Jurkat, Clone E6-1 (cell line): ENCODE measurements around the gene PPP2R5C.

ENCODE experiments used
- DNase-seq: peaks from one replicate; pipeline ENCODE4 v3.0.0-alpha.2; 2011; ENCODE audit warnings: low read depth, low spot score
- H3K4me3 ChIP-seq: 2 replicates; pipeline ENCODE4 v1.5.1; 2011; ENCODE audit warnings: mild to moderate bottlenecking, low read length, control low read depth, moderate library complexity

The PPP2R5C gene

DNA sequence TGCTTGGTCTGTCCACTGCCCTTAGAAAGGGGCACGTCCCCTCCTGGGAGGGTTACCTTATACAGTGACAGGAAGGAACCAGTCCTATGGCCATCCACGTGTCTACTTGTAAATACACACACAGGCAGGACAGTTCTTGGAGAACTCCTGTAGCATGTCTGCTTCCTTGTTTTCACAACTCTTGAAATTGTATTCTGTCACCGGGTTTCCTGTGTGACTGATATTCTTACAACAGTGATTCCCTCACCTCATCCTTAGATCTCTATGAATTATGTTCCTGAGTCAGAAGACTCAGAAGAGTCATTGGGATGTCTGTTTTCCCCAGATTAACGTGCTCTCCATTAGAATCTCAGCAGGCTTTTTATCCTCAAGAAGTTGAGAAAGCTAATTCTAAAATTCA, 158.8 kb downstream of the PPP2R5C start:
- no peak overlapping the region for H3K4me3 ChIP-seq
- DNase-seq, result no peak

DNA sequence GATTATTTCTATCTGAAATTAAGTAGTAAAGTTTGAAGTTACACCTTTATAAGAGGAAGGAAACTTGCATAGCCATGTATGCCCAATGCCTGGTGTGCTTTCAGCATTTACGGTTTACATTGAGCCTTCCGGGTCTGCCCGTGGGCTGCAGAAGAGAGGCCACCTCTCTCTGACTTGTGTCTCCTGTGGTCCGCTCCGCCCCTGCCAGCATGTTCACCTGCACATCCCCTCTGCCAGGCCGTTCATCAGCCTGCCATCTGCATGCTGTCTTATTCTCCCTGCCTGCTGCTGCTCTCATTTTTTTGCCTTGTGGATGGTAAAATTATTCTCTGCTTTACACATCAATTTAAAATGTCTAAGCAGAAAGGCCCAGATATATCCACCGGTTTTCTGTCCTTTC, 161.4 kb downstream of the PPP2R5C start:
- no peak overlapping the region for H3K4me3 ChIP-seq
- DNase-seq, result no peak

DNA sequence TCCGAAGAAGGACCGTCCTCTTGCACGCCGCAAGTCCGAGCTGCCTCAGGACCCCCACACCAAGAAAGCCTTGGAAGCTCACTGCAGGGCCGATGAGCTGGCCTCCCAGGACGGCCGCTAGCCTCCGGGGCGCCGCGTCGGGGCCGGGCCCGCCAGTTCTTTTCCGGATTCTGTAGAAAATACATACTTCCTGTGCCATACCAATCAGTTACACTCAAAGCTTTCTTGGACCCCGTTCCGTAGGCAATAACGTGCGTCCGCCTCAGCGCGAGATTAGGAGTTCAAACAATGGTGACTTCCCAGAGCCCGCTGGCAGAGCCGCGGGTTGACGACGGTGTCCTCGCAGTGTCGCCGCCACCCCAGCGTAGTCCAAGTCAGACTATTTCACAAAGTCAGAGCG, 163.6 kb downstream of the PPP2R5C start:
- no peak overlapping the region for H3K4me3 ChIP-seq
- no peak for DNase-seq

DNA sequence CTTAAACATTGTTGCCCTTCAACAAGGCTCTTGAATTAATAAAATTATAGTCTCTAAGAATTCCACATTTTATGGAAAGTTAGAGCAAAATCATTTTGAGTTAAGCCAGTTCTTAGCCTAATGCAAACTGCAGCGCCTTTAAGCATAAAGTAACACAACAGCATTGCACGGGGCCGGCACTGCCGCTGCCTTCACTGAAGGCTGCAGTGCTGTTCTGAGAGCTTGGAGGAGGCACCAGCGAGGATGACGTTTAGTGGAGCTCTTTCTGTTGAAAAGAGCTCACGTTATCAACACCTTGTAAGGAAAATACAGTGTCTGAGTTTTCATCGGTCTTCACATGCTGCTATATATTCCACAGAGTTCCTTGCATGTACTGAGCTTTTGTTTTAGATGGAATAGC, 164.6 kb downstream of the PPP2R5C start:
- DNase-seq, result no peak
- H3K4me3 ChIP-seq, result no peak overlapping the region

DNA sequence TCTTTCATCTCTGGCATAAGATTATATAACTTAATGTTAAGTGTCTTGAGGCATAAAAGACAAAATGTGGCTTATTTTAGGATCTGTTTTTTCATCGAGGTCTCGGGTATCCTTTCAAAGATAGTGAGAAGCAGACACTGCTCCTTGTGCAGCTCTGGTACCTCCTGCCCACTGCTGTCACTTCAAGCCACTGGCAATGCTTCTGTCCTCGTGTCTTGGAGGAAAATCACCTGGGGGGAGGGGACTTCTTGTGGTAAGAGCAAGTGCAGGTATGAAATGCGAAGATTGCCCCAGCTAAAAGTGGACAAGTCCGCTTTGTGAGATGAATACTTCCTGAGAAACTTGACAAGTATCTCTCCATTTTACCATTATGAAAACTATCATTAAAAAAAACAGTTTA, 165.1 kb downstream of the PPP2R5C start:
- DNase-seq, result no peak
- no peak overlapping the region for H3K4me3 ChIP-seq

DNA sequence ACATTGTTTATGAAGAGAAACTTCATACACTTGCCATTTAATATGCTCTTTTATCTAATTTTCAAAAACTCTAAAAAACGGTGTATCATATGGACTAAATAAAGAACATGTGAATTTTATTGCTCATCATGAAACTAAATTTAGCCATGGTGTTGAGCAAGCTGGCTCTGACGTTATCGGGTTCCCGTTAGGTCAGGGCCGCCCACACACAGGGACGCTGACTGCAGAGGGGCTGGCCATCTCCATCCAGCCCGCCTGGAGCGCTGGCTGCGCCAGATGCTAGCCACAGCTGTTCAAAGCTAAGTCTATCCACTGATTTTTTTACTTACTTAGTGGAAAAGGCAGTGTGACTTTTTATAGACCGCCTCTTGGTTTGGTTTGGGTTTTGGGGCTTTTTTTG, 166.3 kb downstream of the PPP2R5C start:
- H3K4me3 ChIP-seq, result no peak overlapping the region
- no peak for DNase-seq

DNA sequence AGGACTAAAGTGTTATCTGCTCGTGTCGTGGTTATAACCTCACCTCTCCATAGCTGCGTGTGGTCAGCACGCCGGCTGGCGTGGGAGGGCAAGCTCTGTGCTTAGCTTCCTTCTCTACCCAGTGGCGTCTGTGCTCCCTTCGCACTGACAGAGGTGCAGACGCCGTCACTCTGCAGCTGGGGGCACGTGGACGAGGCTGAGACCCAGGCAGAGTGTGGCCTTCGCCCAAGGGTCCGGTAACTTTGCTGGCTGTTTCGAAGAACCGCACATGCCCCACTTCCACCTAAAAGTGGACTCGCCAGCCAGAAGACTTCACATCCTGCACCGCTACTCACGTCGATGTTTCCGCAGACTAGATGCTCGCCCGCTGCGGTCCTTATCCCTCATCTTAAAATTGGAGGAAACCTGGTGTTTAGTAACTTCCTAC, 166.9 kb downstream of the PPP2R5C start:
- no peak for DNase-seq
- H3K4me3 ChIP-seq, result no peak overlapping the region

DNA sequence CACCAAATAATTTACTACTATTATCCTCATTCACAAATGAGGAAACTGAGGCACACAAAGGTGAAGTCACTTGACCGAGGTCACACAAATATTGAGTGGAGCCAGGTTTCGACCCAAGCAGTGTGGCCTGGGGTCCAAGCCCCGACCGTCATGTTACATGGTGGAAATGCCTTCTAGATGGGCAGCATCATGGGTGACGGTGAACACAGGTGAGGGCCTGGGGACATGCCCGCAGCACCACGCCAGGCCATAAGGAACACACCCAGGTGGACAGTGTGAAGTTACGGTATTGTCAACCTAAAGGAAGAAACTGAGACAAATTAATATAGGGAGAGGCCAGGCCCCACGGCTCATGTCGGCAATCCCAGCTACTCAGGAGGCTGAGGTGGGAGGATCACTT, 167.6 kb downstream of the PPP2R5C start:
- H3K4me3 ChIP-seq, result no peak overlapping the region
- DNase-seq, result no peak

DNA sequence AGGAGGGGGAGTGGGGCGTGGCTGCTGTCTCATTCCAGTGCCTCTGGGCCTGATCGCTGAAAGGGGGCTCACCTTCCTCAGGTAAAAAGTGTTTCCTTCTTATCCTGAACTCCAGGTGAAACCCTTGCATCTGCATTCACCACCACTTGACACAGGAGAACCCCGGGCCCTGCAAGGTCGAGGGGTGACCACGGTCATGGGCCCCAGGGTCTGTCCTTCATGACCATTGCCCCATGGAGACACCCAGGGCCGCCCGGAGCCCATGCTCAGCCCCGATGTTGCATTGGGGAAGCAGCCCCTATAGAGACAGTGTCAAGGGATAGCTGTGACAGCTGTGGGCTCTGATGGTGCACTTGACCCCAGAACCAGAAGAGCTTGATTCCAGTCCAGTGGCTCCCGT, 168.4 kb downstream of the PPP2R5C start:
- DNase-seq, result no peak
- H3K4me3 ChIP-seq, result no peak overlapping the region

DNA sequence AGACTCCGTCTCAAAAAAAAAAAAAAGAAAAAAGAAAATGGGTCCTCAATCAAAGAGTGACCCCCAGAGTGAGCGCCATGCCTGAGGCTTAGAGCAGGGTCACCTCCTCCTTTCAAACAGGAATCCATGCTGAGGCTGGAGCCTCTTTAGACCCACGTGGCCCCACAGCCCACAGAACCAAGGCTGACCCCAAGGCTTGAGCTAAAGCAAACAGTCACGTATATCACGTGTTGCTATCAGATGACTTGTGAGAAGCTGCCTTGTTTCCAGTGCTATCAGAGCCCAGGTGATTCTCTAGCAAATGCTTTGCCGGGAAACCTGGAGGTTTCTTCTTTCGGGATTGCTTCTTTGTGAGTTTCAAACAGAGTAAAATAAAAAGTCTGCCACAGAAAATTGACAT, 171.2 kb downstream of the PPP2R5C start:
- H3K4me3 ChIP-seq, result no peak overlapping the region
- no peak for DNase-seq

DNA sequence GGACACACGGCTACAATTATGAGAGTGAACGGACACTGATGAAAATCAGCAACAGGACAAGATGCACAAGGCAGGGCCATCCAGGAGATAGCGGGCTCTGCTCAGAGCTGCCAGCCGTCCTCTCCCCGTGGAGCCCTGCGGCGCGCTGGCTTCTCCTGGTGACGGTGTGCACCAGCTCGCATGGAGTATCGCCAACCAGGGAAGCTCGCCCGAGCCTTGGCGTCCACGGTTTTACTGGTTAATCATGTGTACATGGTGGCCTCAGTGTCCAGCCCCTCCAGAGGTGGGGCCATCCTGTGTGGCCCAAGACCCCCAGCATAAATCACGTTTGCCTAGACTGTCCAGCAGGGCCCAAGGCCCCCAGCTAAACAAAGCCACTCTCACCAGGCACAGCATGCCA, 171.7 kb downstream of the PPP2R5C start:
- no peak for DNase-seq
- no peak overlapping the region for H3K4me3 ChIP-seq

DNA sequence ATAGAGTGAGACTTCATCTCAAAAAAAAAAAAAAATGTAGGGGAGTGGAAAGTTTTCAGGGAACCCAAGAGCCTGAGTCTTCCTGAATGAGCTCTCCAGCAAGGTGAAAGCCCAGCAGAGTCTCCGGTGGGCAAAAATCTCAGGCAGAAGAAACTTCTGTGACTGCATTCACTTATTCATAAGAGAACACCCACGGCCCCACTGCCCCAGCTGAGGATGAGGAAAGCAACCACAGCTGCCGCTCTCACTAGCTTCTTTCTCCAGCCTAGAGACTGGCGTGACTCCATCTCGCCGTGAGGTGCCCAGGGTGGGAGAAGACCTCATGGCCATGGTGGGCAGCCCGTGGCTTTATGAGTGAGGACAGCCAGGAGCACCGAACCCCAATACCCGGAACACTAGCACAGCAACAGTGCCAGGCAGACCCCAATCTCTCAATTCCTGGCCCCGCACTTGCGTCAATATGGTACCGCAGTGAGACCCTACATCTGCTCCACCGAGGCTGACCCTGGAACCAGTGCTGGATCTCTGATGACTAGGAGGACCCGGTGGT, 173.2 kb downstream of the PPP2R5C start:
- no peak overlapping the region for H3K4me3 ChIP-seq
- no peak for DNase-seq

DNA sequence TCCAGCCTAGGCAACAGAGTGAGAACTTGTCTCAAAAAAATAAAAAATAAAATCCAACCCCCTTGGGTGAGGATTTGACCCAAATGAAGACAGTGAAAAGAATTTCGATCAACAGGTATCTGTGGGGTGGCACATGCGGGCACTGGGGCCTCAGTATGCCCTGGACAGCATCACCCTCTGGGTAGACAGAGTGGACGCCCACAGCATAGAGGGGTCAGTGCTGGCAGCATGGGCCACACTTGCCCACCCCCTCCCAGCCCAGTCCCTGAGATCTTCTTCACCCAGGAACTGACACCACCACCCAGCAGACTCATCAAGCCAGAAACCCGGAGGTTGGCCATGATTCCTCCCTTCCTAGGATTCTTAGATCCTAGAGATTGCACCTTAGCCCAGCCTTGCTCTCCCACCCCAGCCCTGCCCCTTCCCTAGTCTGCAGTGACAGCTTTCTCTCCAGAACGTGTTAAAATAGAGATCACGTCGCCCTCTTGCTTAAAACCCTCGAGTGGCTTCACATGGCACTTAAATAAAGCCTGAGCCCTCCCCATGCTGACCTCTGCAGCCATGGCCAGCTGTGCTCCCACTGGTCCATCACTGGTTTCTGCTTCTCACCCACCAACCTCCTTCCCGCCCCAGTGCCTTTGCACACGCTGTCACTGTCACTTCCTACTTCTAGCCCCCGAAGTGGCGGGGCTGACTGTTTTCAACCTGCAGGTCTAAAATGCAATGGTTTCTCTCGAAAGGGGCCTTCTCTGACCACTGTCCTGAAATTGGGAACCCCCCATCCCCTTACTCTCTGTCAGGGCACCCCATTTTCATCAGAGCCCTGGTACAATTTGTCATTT, 176.6 kb downstream of the PPP2R5C start:
- DNase-seq, result no peak
- H3K4me3 ChIP-seq, result no peak overlapping the region

DNA sequence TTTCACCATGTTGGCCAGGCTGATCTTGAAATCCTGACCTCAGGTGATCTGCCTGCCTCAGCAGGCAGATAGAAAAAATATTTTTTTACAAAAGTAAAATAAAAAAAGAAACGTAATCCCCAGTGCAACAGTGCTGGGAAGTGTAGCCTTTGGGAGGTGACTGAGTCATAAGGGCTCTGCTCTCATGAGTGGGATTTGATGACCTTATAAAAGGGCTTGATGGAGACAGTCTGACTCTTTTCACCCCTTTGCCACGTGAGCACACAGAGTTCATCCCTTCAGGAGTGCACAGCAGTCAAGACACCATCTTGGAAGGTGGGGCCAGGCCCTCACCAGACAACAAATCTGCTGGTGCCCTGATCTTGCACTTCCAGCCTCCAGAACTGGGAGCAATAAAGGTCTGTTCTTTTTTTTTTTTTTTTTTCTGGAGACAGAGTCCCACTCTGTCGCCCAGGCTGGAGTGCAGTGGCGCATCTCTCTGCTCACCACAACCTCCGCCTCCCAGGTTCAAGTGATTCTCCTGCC, 178.2 kb downstream of the PPP2R5C start:
- H3K4me3 ChIP-seq, result no peak overlapping the region
- DNase-seq, result no peak

DNA sequence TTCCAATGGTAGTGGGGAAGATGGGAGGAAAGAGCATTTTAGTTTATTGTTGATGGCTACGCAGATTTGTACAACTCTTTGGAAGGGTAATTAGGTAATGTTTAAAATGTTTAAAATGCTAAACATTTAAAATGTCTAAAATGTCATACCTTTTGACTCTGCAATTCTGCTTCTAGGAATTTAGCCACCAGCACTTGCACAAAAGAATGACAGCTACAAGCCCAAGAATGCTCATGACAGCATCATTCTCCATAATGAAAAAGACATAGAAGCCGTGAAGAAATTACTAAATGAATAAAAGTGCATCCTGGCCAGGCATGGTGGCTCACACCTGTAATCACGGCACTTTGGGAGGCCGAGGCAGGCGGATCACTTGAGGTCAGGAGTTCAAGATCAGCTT, 182.9 kb downstream of the PPP2R5C start:
- DNase-seq, result no peak
- H3K4me3 ChIP-seq, result no peak overlapping the region

DNA sequence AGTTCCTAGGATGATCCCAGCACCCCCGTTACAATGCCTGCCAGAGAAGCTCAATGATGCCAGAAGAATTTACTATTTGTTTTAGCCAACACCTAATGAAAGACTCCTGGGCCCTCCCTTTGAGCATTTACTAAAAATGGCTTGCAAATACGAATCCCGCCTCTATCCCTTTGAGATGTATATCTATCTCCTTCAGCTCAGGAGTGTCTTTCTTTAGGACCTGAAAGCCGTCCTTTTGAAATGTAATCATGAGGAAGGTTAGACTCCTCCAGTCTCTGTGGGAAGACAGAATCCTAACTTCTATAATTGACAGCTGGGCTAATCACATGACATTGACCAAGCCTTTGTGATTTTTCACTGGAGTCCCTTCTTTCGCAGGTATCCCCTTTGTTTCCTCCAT, 183.7 kb downstream of the PPP2R5C start:
- H3K4me3 ChIP-seq, result no peak overlapping the region
- DNase-seq, result no peak

DNA sequence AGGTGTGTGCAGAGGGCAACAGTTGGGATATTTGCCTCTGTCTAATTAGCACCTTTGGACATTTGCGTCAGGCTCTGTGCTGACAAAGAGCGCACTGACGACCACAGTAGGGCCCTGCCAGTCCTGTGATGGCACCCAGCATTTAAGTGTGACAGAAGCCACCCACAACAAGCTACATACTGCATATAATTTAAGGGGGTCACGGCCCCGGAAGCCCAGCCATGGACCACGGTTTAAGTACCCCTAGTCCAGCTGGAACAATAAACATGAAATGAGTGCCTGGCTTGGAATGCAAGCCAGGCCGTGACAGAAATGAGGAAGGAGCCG, 186.0 kb downstream of the PPP2R5C start:
- DNase-seq, result no peak
- H3K4me3 ChIP-seq, result peak overlapping the region; percentile 96

DNA sequence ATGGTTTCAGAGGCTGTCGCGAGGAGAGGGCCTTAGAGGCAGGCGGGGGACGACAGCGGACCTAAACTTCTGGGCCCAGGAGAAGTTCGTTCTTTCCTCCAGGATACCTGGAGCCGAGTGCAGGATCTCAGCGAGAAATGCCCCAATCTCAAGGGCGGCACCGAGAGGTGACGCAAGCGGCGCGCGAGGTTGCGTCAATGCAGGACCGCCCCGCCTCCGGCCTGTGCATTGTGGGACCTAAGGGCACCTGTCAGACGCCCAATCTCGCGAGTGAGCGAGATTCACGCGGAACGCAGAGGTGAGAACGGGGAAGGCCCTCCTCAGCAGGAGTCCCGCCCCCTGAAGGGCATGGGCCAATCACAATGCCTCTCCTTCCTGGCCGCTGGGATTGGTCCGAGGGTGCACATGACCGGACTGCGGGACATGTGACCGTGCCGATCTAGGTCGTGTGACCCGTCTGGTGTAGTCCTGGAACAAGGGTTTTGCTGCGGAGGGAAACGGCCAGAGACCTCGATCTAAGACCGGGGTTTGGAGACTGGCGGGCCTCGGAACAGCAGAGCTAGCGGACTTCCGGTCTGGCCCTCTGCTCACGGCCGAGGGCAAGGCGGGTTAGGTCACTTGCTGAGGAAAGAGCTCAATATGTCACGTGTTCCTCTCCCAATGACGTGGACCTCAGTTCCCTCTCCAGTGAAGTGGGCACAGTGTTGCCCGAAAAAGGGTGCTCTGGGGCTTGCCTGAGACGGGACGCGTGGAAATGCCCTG, 186.6 kb downstream of the PPP2R5C start:
- DNase-seq, result peak; percentile 100
- peak overlapping the region; percentile 96 for H3K4me3 ChIP-seq

DNA sequence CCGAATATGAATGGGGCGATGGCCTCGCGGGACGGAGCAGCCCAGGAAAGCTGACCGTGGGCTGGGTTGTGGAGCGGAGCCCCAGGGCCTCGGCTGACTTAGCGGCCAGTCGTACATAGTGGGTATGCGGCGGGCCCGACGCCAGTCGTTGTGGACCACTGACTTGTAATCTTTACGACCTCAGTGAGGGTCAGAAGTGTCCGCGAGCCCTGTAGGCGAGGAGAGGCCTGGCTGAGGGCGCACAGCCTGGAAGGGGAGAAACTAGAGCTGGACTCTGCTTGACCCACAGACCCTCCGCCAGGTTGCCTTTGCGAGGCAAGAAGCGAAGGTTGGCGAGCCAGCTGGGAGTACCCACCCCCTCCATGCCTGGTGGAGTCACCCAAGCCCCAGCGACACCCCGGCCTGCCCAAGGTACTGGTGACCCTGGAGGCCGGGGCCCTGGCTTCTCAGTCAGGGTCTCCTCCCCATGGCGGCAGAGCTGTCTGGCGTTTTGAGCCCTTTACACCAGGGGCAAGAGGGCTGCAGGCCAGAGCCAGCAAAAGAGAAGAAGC, 187.2 kb downstream of the PPP2R5C start:
- DNase-seq, result no peak
- peak overlapping the region; percentile 96 for H3K4me3 ChIP-seq

DNA sequence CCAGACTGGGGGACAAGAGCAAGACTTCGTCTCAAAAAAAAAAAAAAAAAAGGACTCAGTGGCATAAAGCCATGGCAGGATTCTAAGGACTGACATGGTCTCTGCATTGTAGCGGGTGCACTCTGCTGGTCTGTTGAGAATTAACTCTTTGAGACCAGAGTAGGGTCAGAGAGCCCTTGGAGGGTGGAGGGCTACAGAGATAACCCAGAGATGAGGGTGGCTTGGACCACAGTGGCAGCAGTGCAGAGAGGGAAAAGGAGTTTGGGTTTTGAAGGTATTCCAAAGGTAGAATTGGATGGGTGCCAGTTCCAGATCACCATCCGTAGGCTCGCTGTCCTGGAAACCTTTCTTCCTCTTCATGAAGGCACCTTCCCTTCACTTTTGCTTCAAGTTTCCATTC, 188.6 kb downstream of the PPP2R5C start:
- no peak for DNase-seq
- no peak overlapping the region for H3K4me3 ChIP-seq
